MCF 10A (cell line): Measurements from ENCODE around the gene CLDN9. TPM values are rescaled to one million over a fixed set of nuclear protein-coding genes. Genes with fewer than 3 reads are reported as not detected.

ENCODE experiments used
- BruUV-seq: library from RNA; stranded (reverse); fragments of 400-500 nt; replicated peaks from 2 replicates; lab custom pipeline; 2021; lab: Mats Ljungman, UMichigan
- CTCF ChIA-PET: fragments of 300-600 bp; sonication (Branson Sonifier 250); formaldehyde crosslinking; extraction: SDS; loops from one replicate; lab custom pipeline; 2021; ENCODE audit warnings: antibody characterized with exemption, inconsistent platforms; lab: Yijun Ruan, JAX
- POLR2A ChIA-PET: fragments of 300-600, 350-650 bp; sonication (Branson Sonifier 250); formaldehyde crosslinking; extraction: SDS; loops from one replicate; lab custom pipeline; 2020; ENCODE audit warnings: antibody characterized with exemption, inconsistent platforms; lab: Yijun Ruan, JAX
- DNase-seq: peaks from one replicate; pipeline ENCODE4 v3.0.0-alpha.2; 2018; ENCODE audit not compliant: unreplicated experiment
- H3K27ac Mint-ChIP-seq: one replicate; pipeline ENCODE4 v1.8.0; 2022; ENCODE audit warnings: mild to moderate bottlenecking, low read depth, mixed read lengths; ENCODE audit not compliant: unreplicated experiment
- H3K27me3 Mint-ChIP-seq: one replicate; pipeline ENCODE4 v1.8.0; 2022; ENCODE audit warnings: mixed read lengths; ENCODE audit not compliant: insufficient read depth, unreplicated experiment
- H3K36me3 Mint-ChIP-seq: one replicate; pipeline ENCODE4 v1.8.0; 2022; ENCODE audit warnings: mild to moderate bottlenecking, moderate library complexity, mixed read lengths; ENCODE audit not compliant: insufficient read depth, unreplicated experiment
- H3K4me1 Mint-ChIP-seq: one replicate; pipeline ENCODE4 v1.8.0; 2022; ENCODE audit warnings: mixed read lengths; ENCODE audit not compliant: insufficient read depth, unreplicated experiment
- H3K4me3 Mint-ChIP-seq: one replicate; pipeline ENCODE4 v1.8.0; 2022; ENCODE audit warnings: mild to moderate bottlenecking, moderate library complexity, mixed read lengths; ENCODE audit not compliant: unreplicated experiment
- H3K9me3 Mint-ChIP-seq: one replicate; pipeline ENCODE4 v1.8.0; 2022; ENCODE audit warnings: mixed read lengths; ENCODE audit not compliant: unreplicated experiment
- CTCF ChIP-seq: fragments of 200-600 bp; IDR thresholded peaks from one replicate; pipeline ENCODE4 v1.8.0; 2022; ENCODE audit warnings: antibody characterized with exemption, mild to moderate bottlenecking; ENCODE audit not compliant: unreplicated experiment
- intact Hi-C: fragments of 100-400 bp; cut with micrococcal nuclease; formaldehyde crosslinking; loops from 2 replicates; pipeline ENCODE4 v1.14.1; 2022
- total RNA-seq: library from RNA; stranded (reverse); gene quantifications from 2 replicates; pipeline ENCODE4 v1.2.3, GENCODE V29; 2022

Gene CLDN9
- total RNA-seq, 1 experiment from 2014 or later: 0.44 TPM

DNA sequence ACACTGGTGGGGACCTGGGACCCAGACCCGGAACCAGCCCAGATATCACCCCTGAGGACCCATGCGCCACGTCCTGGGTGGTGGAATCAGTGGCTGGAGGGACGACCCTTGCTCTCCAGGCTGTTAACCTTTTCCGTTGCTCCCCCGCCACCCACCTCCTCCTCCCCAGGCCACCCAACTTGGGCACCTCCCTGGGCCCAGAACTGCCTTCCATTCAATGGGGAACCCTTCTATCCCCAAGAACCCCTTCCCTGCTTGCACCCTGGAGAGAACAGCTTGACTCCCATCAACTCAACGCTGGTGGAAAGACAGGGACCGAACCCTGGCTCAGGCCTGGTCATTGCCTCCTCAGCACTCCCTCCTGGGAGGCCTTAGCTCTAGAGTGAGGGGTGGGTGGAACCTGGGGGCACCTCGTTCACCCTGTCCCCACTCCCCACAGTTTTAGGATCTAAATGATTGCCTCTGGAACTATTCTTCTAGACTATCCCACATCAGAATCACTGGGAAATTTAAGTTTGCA is 47.1 kb downstream of the CLDN9 start:
- intact Hi-C loops: loop anchor here (1.0 to 5.0 kb wide), 3 partner anchors 65 to 108 kb away; no protein-coding TSS in a partner anchor
- no peaks in the 10 kb centered on the region for H3K27me3 Mint-ChIP-seq
- H3K9me3 Mint-ChIP-seq: no peaks in the 10 kb centered on the region
- no peak for DNase-seq
- BruUV-seq: no TSS peak
- peak overlapping the region; percentile 78 for H3K4me3 Mint-ChIP-seq
- ChIA-PET CTCF (interaction anchor here (0.5 to 3.3 kb wide), 16 partner anchors 13 to 736 kb away, joined by 3 to 48 read pairs (median 5); no protein-coding TSS in a partner anchor), POLR2A (interaction anchor here (0.6 to 3.1 kb wide), 10 partner anchors 9 to 91 kb away, joined by 3 to 47 read pairs (median 4); partner anchors contain the start of genes ZNF205 and ZNF213)
- H3K36me3 Mint-ChIP-seq: no peaks in the 10 kb centered on the region
- no peak for TF ChIP-seq CTCF
- peak overlapping the region; percentile 74 for H3K27ac Mint-ChIP-seq
- no peaks in the 10 kb centered on the region for H3K4me1 Mint-ChIP-seq

DNA sequence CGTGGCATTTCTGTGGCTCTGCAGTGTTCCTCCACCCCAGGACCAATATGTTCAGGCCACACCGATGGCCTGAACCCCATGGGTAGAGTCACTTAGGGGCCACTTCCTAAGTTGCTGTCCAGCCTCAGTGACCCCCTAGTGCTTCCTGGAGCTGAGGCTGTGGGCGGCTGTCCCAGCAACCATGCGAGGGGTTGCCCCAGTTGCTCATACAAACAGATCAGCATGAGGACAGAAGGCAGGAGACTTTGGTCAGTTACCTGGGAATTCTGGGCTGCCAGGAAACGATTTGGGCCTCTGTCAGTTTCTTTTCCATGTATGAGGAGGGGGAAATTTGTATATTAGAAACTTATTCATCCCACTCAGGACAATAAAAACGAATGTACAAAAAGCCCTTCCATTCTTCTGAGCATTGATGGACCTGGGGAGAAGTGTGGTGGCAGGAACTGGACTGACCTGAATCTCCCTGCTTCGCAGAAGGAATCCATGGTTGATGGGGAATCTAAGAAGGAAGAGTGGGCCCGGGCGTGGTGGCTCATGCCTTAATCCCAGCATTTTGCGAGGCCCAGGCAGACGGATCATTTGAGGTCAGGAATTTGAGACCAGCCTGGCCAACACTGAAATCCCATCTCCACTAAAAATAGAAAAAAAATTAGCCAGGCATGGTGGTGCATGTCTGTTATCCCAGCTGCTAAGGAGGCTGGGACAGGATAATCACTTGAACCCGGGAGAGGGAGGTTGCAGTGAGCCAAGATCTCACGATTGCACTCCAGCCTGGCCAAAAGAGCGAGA is 47.8 kb downstream of the CLDN9 start:
- Mint-ChIP-seq H3K4me1 (peaks cover 5% of the 10 kb centered on the region), H3K36me3 (no peaks in the 10 kb centered on the region), H3K27ac (no peak overlapping the region), H3K27me3 (no peaks in the 10 kb centered on the region), H3K4me3 (no peak overlapping the region), H3K9me3 (no peaks in the 10 kb centered on the region)
- intact Hi-C loops: loop anchor here (5.0 kb wide), 1 partner anchor 107 kb away; no protein-coding TSS in a partner anchor
- CTCF ChIA-PET: interaction anchor here (0.7 to 3.3 kb wide), 10 partner anchors 14 to 650 kb away, joined by 3 to 48 read pairs (median 7); no protein-coding TSS in a partner anchor
- TF ChIP-seq CTCF: no peak
- DNase-seq: no peak
- POLR2A ChIA-PET: interaction anchor here (0.7 to 3.1 kb wide), 5 partner anchors 10 to 74 kb away, joined by 3 to 47 read pairs (median 6); partner anchors contain the start of gene ZNF213
- no TSS peak for BruUV-seq

DNA sequence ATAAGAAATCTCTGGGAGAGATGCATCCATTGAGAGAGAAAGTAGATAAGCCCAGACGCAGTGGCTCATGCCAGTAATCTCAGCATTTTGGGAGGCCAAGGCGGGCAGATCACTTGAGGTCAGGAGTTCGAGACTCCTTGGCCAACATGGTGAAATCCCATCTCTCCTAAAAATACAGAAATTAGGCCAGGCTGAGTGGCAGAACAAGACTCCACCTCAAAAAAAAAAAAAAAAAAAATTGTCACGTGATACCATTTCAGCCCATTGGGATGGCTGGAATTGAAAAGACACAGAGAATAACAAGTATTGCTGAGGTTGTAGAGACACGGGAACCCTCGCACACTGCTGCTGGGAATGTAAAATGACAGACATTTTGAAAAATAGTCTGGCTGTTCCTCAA is 49.8 kb downstream of the CLDN9 start:
- DNase-seq: no peak
- no peak for TF ChIP-seq CTCF
- no peaks in the 10 kb centered on the region for H3K36me3 Mint-ChIP-seq
- no peak overlapping the region for H3K27ac Mint-ChIP-seq
- ChIA-PET POLR2A (interaction anchor here (1.2 kb wide), 1 partner anchor 72 kb away, joined by 3 read pairs; the partner anchor contains the start of gene ZNF213), CTCF (interaction anchor here (0.9 to 2.8 kb wide), 2 partner anchors 31 to 67 kb away, joined by 3 to 11 read pairs; no protein-coding TSS in a partner anchor)
- no peaks in the 10 kb centered on the region for H3K27me3 Mint-ChIP-seq
- no peak overlapping the region for H3K4me3 Mint-ChIP-seq
- H3K9me3 Mint-ChIP-seq: no peaks in the 10 kb centered on the region
- peaks cover 11% of the 10 kb centered on the region for H3K4me1 Mint-ChIP-seq
- intact Hi-C loops: loop anchor here (5.0 kb wide), 1 partner anchor 105 kb away; no protein-coding TSS in a partner anchor
- BruUV-seq: no TSS peak
